DLD1 (cell line): ENCODE results near the gene RBMS1.
"Not testable (repeated sequence)": the region's sequence is repeated elsewhere in the genome, so short reads cannot be mapped to it uniquely, and the experiment has no call there.

Experiments
- in situ Hi-C: cut with HindIII; loops from 2 replicates; pipeline ENCODE4 v1.10.0; 2017; ENCODE audit warnings: low sequenced_read_pairs

The RBMS1 gene

DNA sequence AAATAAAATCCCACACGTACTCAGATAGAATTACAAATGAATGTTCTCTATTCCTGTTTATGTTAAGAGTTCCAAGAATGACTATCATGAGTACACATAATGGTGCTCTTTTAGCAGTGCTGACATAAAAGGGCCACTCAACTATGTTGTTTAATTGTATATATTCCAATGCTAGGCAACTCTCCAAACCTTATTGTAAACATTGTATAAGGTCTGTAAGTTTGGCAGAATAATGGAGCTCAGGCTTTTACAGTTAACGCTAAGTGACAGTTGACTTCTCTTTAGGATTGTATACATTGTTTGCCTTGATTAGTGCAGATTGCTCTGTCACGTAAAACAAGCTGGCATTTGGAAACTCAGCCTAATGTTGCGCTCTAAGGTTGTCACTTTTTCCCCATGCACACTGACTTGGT, 20.8 kb downstream of the RBMS1 start:
- in situ Hi-C loops: no loop called here

DNA sequence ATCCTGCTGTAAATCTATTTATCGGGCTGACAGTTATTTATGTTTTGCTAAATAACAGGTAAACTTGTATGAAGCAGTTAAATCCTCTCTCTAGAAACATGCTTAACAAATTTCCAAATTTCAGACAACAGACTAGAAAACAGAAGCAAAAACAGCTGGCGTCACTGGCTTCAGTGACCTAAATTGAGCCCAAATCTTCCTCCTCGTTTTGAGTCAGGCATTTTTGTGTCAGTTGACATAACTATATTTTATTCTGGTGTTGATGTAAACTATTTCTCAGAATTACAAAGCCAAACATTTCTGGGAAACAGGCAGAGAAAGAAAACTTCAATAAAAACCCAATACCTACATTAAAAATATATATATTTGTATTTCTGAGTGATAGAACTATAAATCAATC, 21.7 kb downstream of the RBMS1 start:
- in situ Hi-C loops: no loop called here

DNA sequence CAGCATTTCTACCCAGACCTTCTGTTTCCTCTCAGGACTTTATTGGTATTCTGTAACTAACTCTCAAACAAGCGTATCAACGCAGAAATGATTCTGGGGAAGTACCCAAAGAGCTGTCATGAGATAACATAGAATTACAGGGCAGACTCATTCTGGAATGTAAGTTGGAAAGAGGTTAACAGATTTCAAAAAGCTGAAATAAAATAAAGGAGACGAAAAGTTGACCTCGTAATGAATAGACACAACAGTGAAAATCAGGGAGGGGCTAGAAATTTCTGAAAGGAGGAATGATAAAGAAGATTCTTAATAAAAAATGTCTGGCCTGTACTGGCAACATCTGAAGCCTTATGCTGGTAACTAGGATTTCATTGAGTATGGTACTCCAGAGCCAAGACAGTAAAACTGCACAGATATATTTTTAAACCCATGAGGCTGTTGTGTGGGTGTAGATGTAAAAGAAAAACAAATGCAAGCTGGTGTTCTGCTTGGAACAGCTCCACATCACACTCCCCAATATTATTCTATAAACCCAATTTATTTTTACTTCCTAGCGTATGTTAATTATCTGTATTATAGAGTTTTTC, 23.9 kb downstream of the RBMS1 start:
- in situ Hi-C loops: no loop called here

DNA sequence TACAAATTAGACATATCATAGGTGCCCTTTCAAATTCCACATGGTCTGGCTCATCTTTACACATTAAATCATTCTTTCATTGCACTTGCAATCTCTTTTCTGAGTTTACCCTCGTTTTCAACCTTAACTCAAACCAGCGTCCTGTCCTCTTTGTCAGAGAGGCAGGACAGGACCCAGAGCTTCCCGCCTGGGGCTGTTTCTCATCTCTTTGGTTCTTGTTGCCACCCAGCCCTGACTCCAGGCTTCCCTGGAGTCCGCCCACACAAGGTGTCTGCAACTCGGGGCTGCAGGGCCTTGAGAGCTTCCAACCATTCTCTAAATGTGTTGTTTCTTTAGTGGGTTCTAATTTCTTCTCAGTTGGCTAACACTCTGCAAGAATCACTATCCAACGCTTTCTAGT, 24.4 kb downstream of the RBMS1 start:
- in situ Hi-C loops: no loop called here

DNA sequence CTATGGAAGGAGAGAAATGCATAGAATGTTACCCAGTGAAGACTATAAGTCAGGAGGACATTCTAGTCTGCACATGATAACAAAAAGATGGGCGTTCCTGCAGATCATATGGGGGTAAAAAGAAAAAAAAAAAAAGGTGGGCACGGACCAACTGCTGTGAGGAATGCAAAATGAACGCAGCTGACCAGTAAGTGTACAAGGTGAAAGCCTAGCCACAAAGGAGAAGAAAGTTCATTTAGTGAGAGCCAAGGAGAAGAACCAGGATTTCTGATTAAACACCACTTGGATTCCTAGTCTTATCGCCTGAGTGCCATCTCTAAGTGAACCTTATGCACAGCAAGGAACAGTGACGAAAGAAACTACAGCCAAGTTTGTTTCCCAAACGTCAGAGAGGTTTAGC, 26.5 kb downstream of the RBMS1 start:
- in situ Hi-C loops: no loop called here

DNA sequence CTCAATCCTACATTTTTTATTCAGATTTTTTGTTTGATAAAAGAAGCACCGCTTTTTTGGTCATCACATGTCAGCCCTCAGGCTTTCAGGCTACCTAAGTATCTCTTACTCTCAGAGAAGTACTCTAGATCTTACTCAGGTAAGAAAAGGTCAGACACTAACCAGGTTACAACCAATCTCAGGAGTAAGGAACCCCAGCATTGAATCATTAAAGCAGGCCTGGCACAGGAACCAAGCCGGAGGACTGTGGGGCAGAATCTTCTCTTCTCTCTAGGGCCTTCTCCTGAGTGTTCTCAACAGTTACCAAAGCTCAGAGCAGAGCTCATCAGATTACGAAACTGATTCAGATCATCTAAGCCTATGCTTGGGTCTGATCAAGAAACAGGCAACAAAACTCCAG, 28.2 kb downstream of the RBMS1 start:
- in situ Hi-C loops: no loop called here

DNA sequence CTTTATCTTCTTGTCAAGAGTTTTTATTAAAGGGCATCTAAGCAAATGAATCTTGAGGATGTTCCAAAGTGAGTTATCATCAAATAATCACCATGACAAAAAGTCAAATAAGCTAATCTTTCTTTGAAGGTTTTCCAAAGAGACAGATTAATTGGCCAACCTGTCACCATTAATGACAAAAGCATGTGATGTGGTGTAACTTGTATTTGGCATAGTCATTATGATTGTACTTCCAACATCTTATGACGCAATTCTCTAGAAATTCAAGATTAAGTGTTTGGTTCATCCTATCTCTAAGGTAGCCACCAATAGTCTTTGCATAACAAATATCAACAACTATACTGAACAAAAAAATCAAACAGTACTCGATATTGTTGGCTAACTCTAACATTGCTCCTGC, 28.6 kb downstream of the RBMS1 start:
- in situ Hi-C loops: no loop called here

DNA sequence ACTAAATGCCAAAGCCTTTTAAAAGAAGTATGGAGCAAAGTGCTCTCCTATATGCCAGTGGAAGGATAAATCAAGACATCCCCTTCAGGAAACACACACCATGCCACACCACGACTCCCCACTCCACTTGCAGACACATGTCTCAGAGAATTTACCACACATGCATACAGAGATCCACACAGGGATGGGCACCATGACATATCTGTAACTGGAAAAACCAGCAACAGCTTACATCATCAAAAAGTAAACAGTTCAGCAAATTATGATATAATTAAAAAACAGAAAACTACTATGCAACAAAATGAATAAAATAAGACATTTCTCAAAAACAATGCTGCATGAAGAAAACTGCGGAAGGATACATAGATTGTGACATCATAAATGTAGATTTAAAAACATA, 29.6 kb downstream of the RBMS1 start:
- in situ Hi-C loops: no loop called here

DNA sequence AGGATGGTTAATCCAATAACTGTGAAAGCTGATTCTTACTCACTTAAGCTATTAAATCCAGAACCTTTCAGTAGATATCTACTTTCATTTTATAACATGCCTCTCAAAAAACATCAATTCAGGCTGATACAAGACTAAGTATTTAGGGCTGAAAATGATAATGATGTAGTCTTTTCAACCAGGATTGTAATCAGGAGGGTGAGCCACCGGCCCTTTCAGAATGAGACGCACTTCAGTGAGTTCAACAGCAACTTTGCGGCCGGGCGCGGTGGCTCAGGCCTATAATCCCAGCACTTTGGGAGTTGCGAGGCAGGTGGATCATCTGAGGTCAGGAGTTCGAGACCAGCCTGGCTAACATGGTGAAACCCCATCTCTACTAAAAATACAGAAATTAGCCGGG, 30.4 kb downstream of the RBMS1 start:
- in situ Hi-C loops: no loop called here

DNA sequence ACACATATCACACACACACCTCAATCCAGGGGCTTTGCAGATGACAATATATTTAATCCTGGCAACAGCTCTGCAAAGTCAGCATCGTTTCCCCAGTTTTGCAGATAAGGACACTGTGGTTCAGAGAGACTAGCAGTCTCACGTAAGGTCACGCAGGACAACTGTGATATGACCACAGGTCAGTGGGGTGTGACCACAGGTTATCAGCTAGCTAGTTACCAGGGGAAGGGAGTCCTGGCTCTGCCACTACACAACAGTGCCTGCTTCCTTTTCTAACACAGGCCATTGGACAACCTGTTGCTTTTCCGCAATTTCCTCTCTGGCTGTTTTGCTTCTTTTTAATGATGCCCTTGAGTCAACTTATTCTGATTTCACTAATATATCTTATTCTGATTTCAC, 33.3 kb downstream of the RBMS1 start:
- in situ Hi-C loops: no loop called here

DNA sequence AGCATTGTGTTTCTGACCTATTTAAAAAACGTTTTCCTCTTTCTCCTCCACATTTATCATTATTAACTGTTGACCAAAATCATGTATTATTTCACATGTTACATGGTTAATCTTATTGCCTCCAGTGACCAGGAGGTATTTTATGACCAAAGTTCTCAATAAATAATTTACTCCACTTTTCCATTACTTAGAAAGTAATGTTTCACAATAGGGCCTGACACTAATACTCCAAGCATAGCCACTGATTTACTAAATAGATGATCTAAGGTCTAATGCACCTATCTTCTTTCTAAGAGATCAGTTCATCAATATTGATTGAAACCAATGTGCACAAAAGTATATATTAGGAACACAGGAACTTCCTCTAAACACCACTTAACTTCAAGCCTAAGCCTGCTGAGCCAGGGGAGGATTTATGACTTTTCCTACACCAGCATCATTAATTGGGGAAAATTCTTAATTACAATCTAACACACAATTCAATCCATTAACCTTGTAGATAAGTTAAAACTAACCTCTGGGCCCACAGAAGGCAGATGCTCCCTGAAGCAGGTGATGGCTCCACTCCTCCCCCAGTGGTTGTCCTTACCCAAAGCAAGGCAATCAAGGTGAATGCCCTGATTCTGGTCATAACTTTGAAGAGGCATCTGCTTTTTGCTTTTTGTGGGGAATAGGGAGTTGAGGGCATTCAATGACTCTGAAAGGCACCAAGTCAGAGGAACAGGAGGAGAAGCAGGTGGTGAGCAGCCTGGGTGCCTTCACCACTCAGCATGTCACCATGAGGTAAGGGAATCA, 33.9 kb downstream of the RBMS1 start:
- in situ Hi-C loops: no loop called here

DNA sequence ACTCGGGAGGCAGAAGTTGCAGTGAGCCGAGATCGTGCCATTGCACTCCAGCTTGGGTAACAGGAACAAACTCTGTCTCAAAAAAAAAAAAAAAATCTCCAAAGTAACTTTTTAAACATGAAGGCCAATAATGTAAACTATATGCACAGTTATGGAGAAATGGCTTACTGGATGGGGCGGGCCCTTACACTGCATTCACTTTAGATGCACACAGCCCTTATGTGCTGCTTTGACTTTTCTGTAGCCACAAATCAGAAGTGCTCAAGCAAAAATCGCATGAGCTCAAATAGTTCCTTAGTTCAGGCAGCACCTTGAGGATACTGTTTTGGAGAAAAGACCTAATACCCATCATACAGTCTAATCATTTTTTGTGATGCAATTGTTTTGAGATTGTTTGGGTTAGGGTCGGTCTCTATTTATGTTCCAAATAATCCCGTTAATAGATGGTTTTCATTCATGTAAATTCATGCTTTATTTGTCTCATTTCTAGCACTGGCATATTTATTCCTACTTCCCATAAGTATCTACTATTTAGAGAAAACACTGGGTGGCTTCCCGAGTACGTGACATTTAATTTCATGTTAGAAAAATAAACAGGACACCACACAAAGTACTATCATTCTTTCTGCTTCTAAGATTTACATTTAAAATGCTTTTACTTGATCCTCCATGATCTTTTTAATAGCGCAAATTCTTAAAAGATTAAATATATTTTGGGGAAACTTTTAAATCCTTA, 34.7 kb downstream of the RBMS1 start:
- in situ Hi-C loops: no loop called here

DNA sequence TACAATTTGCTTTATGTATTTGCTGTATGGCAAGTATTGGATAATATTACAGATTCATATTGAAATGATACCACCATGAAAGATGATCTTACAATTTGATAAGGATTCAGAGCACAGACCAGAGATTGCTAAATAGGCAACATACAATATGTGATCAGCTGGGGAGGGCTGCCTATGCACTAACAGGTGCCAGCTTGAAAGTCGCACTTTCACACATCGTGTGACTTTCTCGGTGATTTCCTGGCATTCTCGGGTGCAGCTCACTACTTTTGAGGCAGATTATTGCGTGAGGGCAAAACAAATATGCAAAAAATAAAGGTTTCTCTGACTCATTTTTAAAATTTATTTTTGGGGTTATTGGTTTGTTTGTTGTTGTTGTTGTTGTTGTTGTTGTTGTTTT, 36.0 kb downstream of the RBMS1 start:
- in situ Hi-C loops: no loop called here

DNA sequence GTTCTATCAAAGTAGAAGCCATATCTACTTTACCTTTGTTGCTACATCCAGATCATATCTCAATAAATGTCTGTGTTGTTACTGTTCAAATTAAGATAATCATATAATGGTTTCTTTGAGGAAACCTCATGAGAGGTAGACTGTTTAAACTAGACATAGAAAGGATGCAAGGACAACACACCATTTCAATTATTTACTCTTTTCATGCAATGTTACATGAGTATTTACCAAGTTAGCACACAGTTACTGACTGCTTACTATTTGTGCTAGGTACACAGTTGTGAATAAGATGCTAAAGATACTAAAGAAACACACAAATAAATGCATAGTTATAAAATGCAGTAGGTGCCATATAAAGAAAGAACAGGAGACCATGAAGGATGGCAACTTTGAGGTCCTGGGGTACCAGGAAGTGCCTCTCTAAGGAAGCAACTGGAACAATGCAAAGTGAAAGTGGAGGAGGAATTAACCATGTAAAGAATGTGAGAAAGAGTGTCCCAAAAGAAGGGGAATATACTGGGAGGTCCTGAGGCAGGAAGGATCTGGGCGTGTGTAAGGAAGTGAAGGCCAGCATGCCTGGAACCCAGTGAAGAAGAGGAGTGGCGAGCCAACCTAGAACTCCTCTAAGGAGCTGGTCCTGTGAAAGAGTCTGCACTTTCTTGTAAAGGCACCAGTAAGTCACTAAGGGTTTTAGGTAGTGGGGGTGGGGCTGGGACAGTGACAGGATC, 39.4 kb downstream of the RBMS1 start:
- in situ Hi-C loops: no loop called here

DNA sequence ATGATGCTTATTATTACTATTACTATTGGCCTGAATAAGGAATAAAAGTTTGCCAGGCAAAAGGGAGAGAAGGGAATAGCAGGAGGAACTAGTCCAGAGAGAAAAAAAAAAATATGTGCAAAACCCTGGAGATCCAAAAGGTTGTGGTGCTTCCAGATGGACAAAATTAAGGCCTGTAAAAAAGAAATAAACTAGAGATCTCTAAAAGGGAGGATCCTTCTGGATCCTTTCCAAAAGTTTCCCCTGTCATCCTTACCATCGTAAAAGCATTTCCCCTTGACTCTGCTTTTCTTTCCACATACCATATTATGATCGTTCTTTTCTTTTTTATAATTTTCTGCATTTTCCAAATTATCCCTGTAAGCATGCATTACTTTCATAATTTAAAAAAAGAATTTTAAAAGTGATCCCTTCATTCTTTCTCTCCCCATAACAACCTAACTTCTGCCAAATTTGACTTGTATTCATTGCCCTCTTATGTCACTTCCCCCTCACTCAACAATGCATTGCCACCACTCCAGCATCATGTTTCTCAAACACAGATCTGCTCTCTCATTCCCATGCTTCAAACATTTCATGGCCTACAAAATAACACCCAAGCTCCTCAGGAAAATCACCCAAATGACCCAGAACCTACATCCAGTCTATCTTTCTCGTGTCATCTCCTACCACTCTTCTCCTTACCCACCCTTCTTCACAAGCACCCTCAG, 40.3 kb downstream of the RBMS1 start:
- in situ Hi-C loops: no loop called here

DNA sequence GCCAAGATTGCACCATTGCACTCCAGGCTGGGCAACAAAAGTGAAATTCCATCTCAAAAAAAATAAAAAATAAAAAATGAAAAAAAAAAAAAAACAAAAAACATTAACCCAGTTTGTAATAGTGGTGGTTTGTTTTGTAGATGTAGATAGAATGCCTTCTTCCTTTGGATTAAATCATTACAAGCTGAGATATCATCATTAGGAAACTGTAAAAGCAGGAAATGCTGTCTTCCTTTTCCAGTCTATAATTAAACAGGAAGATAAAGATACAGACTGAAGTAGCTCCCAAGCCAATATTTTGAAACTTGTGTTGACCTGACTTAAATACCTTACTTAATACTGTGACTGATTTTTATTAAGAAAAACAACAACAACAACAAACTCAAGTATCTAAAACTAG, 43.1 kb downstream of the RBMS1 start:
- in situ Hi-C loops: no loop called here

DNA sequence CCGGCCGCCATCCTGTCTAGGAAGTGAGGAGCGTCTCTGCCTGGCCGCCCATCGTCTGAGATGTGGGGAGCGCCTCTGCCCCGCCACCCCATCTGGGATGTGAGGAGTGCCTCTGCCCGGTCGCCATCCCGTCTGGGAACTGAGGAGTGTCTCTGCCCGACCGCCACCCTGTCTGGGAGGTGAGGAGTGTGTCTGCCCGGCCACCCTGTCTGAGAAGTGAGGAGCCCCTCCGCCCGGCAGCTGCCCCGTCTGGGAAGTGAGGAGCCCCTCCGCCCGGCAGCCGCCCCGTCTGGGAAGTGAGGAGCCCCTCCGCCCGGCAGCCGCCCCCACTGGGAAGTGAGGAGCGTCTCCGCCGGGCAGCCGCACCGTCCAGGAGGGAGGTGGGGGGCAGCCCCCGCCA, 44.8 kb downstream of the RBMS1 start:
- in situ Hi-C loops: not testable (repeated sequence)

DNA sequence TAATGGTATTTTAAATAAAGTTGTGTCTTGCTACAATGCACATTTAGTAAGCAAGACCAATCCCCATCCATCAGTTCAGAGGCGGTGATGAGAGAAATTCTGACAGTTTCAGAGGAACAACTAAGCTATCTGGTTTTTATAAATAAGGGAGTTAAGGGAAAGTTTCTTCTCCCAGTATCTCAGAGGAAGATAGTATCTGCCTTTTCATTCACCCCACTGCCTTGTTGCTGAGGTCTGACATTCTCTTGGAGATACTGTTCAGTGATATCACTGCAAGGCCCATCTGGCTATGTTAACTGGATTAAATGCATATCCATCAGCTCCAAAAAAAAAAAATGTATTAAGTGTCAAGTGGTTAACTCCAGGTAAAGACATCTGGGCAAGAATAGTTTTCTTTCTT, 47.9 kb downstream of the RBMS1 start:
- in situ Hi-C loops: no loop called here

DNA sequence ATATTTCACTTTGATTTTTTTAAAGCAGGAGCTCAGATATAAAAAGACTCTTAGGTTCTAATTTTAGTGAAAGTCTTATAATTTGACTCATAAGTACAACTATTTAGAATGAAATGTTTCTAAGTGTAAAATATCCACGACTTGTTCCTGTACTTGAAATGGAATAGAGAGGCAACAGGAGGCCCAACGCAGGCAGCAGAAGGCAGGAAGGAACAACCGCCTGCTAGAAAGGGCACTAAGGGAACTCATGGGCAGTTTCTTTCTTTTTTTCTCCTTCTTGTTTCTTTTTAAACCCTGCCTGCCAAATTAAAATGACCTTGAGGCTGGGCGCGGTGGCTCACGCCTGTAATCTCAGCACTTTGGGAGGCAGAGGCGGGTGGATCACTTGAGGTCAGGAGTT, 51.0 kb downstream of the RBMS1 start:
- in situ Hi-C loops: no loop called here

DNA sequence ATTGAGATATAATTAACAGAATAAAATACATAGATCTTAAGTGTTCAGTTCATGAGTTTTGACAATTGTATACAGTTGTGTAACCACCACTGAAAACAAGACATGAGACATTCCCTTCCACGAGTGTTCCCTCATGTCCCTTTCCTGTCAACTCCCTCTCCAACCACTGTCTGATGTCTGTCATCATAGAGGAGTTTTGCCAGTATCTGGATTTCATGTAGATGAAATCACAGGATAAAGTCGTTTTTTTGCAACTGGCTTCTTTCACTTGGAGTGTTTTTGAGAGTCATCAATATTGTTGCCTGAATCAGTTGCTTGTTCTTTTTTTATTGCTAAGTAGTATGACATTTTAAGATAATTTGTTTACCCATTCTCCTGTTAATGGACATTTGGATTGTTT, 52.7 kb downstream of the RBMS1 start:
- in situ Hi-C loops: no loop called here

DNA sequence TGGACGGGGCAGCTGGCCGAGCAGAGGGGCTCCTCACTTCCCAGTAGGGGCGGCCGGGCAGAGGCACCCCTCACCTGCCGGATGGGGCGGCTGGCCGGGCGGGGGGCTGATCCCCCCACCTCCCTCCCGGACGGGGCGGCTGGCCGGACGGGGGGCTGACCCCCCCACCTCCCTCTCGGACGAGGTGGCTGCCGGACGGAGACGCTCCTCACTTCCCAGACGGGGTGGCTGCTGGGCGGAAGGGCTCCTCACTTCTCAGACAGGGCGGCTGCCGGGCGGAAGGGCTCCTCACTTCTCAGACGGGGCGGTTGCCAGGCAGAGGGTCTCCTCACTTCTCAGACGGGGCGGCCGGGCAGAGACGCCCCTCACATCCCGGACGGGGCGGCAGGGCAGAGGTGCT, 54.6 kb downstream of the RBMS1 start:
- in situ Hi-C loops: not testable (repeated sequence)
